Pons (tissue), 1 donor: ENCODE results near the gene KIAA0586.
A peak's percentile ranks its signal among the peaks of the same experiment; 100 is the strongest.
"Not testable (repeated sequence)": the region's sequence is repeated elsewhere in the genome, so short reads cannot be mapped to it uniquely, and the experiment has no call there.

Experiments
- DNase-seq: peaks from one replicate; pipeline ENCODE4 v3.0.0-alpha.2; 2016; ENCODE audit warnings: low spot score

Gene KIAA0586

GRCh38 chr14:58549105-58549757, 121.7 kb downstream of the KIAA0586 start:
- no peak for DNase-seq

- DNase-seq: no peak
Observed at GRCh38 chr14:58553959-58554358, 126.4 kb downstream of the KIAA0586 start.

- no peak for DNase-seq
Observed at GRCh38 chr14:58555647-58556046, 128.1 kb downstream of the KIAA0586 start.

- DNase-seq: no peak
Observed at GRCh38 chr14:58557242-58557641, 129.7 kb downstream of the KIAA0586 start.

- DNase-seq: no peak
Observed at GRCh38 chr14:58560208-58560607, 132.7 kb downstream of the KIAA0586 start.

- DNase-seq: no peak
Observed at GRCh38 chr14:58562141-58562540, 134.6 kb downstream of the KIAA0586 start.

GRCh38 chr14:58563978-58564377, 136.5 kb downstream of the KIAA0586 start:
- no peak for DNase-seq

GRCh38 chr14:58565832-58566231, 138.3 kb downstream of the KIAA0586 start:
- no peak for DNase-seq

GRCh38 chr14:58566979-58567378, 139.5 kb downstream of the KIAA0586 start:
- peak; percentile 33 for DNase-seq

- DNase-seq: no peak
Observed at GRCh38 chr14:58568322-58568721, 140.8 kb downstream of the KIAA0586 start.

GRCh38 chr14:58571256-58571655, 143.7 kb downstream of the KIAA0586 start:
- no peak for DNase-seq

- DNase-seq: no peak
Observed at GRCh38 chr14:58571769-58572472, 144.4 kb downstream of the KIAA0586 start.

GRCh38 chr14:58572473-58572853, 144.9 kb downstream of the KIAA0586 start:
- no peak for DNase-seq

- DNase-seq: no peak
Observed at GRCh38 chr14:58572863-58573262, 145.3 kb downstream of the KIAA0586 start.

GRCh38 chr14:58574623-58575022, 147.1 kb downstream of the KIAA0586 start:
- DNase-seq: no peak

- DNase-seq: no peak
Observed at GRCh38 chr14:58575956-58576355, 148.4 kb downstream of the KIAA0586 start.

- DNase-seq: not testable (repeated sequence)
Observed at GRCh38 chr14:58580035-58580434, 152.5 kb downstream of the KIAA0586 start.

GRCh38 chr14:58581389-58581788, 153.9 kb downstream of the KIAA0586 start:
- DNase-seq: not testable (repeated sequence)

- no peak for DNase-seq
Observed at GRCh38 chr14:58584383-58584782, 156.9 kb downstream of the KIAA0586 start.

- DNase-seq: no peak
Observed at GRCh38 chr14:58587271-58587670, 159.8 kb downstream of the KIAA0586 start.

GRCh38 chr14:58588321-58588720, 160.8 kb downstream of the KIAA0586 start:
- DNase-seq: not testable (repeated sequence)

- no peak for DNase-seq
Observed at GRCh38 chr14:58593977-58594376, 166.5 kb downstream of the KIAA0586 start.

- DNase-seq: no peak
Observed at GRCh38 chr14:58597041-58597440, 169.5 kb downstream of the KIAA0586 start.
